Measurements from ENCODE around the gene ANGPT4.

The ANGPT4 gene

DNA sequence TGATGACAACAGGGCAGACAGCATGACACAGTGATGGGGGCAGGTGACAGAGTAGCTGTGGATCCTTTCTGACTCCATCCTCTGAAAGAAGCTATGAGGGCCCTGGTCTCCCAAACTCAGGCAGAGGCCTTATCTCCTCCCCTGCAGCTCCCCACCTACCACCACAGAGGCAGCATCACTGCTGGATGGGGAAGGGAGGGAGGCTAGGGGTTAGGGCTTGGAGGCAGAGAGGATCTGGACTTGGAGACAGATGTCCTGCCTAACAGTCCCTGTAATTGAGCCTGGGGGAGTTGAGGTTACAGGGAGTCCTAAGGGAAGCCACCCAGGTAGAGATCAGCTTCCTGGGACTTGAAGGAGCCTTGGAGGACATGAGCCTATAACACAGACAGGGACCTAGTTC lies 44.7 kb downstream of the ANGPT4 start:
- no peak for DNase-seq (ENCODE audit: low read depth)
- TF ChIP-seq, protein P1, sequence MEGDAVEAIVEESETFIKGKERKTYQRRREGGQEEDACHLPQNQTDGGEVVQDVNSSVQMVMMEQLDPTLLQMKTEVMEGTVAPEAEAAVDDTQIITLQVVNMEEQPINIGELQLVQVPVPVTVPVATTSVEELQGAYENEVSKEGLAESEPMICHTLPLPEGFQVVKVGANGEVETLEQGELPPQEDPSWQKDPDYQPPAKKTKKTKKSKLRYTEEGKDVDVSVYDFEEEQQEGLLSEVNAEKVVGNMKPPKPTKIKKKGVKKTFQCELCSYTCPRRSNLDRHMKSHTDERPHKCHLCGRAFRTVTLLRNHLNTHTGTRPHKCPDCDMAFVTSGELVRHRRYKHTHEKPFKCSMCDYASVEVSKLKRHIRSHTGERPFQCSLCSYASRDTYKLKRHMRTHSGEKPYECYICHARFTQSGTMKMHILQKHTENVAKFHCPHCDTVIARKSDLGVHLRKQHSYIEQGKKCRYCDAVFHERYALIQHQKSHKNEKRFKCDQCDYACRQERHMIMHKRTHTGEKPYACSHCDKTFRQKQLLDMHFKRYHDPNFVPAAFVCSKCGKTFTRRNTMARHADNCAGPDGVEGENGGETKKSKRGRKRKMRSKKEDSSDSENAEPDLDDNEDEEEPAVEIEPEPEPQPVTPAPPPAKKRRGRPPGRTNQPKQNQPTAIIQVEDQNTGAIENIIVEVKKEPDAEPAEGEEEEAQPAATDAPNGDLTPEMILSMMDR (IDR thresholded peaks at IDR 0.05; ENCODE audit: control insufficient read depth, extremely low read depth, insufficient read depth) = no peak
- H3K4me3 ChIP-seq (ENCODE audit: low read depth, low read length) = no peak overlapping the region

DNA sequence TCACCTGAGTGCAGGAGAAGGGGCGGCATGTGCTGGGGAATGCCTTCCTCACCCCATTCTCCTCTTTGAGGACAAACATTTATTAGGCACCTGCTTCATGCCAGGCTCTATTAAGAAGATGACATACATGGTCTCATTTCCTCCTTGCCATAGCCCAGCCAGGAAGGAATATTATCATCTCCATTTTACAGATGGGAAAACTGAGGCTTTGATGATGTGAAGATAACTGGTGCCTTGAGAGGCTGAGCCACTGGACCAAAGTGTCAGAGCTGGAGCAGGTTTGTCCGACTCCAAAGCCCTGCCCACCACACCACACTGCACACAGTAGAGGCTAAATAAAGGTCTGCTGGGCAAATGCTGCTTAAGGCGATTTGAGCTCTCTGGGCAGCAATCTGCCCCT lies 45.4 kb downstream of the ANGPT4 start:
- no peak overlapping the region for H3K4me3 ChIP-seq (ENCODE audit: low read depth, low read length)
- TF ChIP-seq, protein P1 (IDR thresholded peaks at IDR 0.05; ENCODE audit: control insufficient read depth, extremely low read depth, insufficient read depth) = no peak
- no peak for DNase-seq (ENCODE audit: low read depth)

GRCh38 chr20:869606-870005 lies 46.5 kb downstream of the ANGPT4 start:
- TF ChIP-seq, protein P1 (IDR thresholded peaks at IDR 0.05; ENCODE audit: control insufficient read depth, extremely low read depth, insufficient read depth) = no peak
- DNase-seq (ENCODE audit: low read depth) = no peak

DNA sequence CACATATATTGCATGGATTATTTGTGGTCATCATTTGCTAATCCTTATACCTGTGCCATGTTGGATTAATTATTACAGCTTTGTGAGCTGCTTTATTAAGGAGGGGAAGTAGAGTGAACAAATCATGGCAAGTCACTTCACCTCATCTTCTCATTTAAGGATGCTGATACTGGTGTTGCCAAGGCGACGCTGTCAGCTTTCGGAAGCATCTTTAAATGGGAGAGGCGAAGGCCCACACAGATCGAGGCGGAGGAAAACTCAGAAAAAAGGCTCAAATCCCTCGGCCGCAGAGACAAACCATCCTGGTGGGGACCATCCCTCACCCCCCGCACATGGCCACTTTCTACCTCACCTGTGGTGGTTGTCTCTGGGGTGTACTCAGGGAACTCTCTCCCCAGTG lies 47.9 kb downstream of the ANGPT4 start:
- H3K4me3 ChIP-seq (ENCODE audit: low read depth, low read length) = no peak overlapping the region
- TF ChIP-seq, protein P1 (IDR thresholded peaks at IDR 0.05; ENCODE audit: control insufficient read depth, extremely low read depth, insufficient read depth) = no peak
- no peak for DNase-seq (ENCODE audit: low read depth)

More at GRCh38 chr20:869606-870005, 46.5 kb downstream of the ANGPT4 start:
- no peak overlapping the region for H3K4me3 ChIP-seq (ENCODE audit: low read depth, low read length)

- no peak overlapping the region for H3K4me3 ChIP-seq (ENCODE audit: low read depth, low read length)
- DNase-seq (ENCODE audit: low read depth) = no peak
- TF ChIP-seq, protein P1 (IDR thresholded peaks at IDR 0.05; ENCODE audit: control insufficient read depth, extremely low read depth, insufficient read depth) = no peak
Measured at GRCh38 chr20:865440-865839, 50.7 kb downstream of the ANGPT4 start.

- TF ChIP-seq, protein P1 (IDR thresholded peaks at IDR 0.05; ENCODE audit: control insufficient read depth, extremely low read depth, insufficient read depth) = no peak
- DNase-seq (ENCODE audit: low read depth) = no peak
Measured at GRCh38 chr20:860891-861290, 55.2 kb downstream of the ANGPT4 start.

GRCh38 chr20:859751-860231 lies 56.3 kb downstream of the ANGPT4 start:
- TF ChIP-seq, protein P1 (IDR thresholded peaks at IDR 0.05; ENCODE audit: control insufficient read depth, extremely low read depth, insufficient read depth) = no peak
- no peak overlapping the region for H3K4me3 ChIP-seq (ENCODE audit: low read depth, low read length)
- DNase-seq (ENCODE audit: low read depth) = no peak

More at GRCh38 chr20:860891-861290, 55.2 kb downstream of the ANGPT4 start:
- no peak overlapping the region for H3K4me3 ChIP-seq (ENCODE audit: low read depth, low read length)
